K562 (cell line): Measurements from ENCODE around the gene FERMT3. TPM values are rescaled to one million over a fixed set of nuclear protein-coding genes. Genes with fewer than 3 reads are reported as not detected.

Experiments
- BRCA1 ChIP-seq, 2 experiments: fragments of 450-650 bp in 1 of 2; sonication (generic) in 1 of 2; formaldehyde crosslinking in 1 of 2; IDR thresholded peaks; 2 replicates each; pipeline versions ENCODE4 v1.5.0 to v1.6.1; 2017 to 2020; ENCODE audit warnings: mild to moderate bottlenecking in 1 of 2, missing genetic modification reagents in 1 of 2
- CHCHD3 ChIP-seq: fragments of 250-450 bp; sonication (Bioruptor Pico); IDR thresholded peaks from 2 replicates; pipeline ENCODE4 v2.1.2; 2022; ENCODE audit warnings: mild to moderate bottlenecking
- DMBX1 ChIP-seq: fragments of 250-450 bp; sonication (Bioruptor Pico); IDR thresholded peaks from 2 replicates; pipeline ENCODE4 v1.8.0; 2022; ENCODE audit warnings: inconsistent platforms, mild to moderate bottlenecking, moderate library complexity, borderline replicate concordance
- ESRRA ChIP-seq: fragments of 450-650 bp; IDR thresholded peaks from 2 replicates; pipeline ENCODE4 v1.6.1; 2014; ENCODE audit warnings: low read depth, mild to moderate bottlenecking, moderate library complexity, borderline replicate concordance
- HDAC1 ChIP-seq, 2 experiments: fragments of 450-650 bp; IDR thresholded peaks; 2 replicates each; pipeline ENCODE4 v1.6.1; 2016 to 2017; ENCODE audit warnings: inconsistent platforms in 1 of 2, mild to moderate bottlenecking in 1 of 2, moderate library complexity in 1 of 2
- MEF2A ChIP-seq: IDR thresholded peaks from 2 replicates; pipeline ENCODE4 v1.6.1; 2011; ENCODE audit warnings: low read depth, mild to moderate bottlenecking, low read length, moderate library complexity; ENCODE audit not compliant: control insufficient read depth
- MTA3 ChIP-seq: fragments of 450-650 bp; formaldehyde crosslinking; IDR thresholded peaks from 2 replicates; pipeline ENCODE4 v1.6.1; 2017; ENCODE audit warnings: mild to moderate bottlenecking, borderline replicate concordance
- SAP30 ChIP-seq: fragments of 200-600 bp; sonication (generic); IDR thresholded peaks from 2 replicates; pipeline ENCODE4 v1.6.1; 2012; ENCODE audit warnings: borderline replicate concordance, low read depth, mild to moderate bottlenecking, moderate library complexity, low read length, control low read depth, inconsistent platforms; ENCODE audit not compliant: insufficient read depth, poor library complexity, severe bottlenecking
- ZNF780A ChIP-seq: fragments of 250-450 bp; sonication (Bioruptor Pico); IDR thresholded peaks from 2 replicates; pipeline ENCODE4 v1.5.0; 2021; ENCODE audit warnings: mild to moderate bottlenecking
- polyA plus RNA-seq, 8 experiments: library from polyadenylated mRNA; depleted of rRNA in 4 of 8; stranded (reverse) in 5 of 8; unstranded in 3 of 8; fragments of >200 nt; fragmentation: Nextera tagmentation in 2 of 8; fragmentation: Illumina TruSeq in 1 of 8; extraction: Ambion mirVana in 2 of 8; extraction: Trizol in 1 of 8; gene quantifications; 2 replicates each; pipeline versions ENCODE4 v1.2.1 to v1.2.3, GENCODE V29; 2011 to 2014; ENCODE audit warnings: inconsistent platforms in 1 of 8, missing spikeins in 1 of 8
- total RNA-seq, 7 experiments: library from RNA; depleted of rRNA in 6 of 7; stranded (reverse); fragments of >200 nt in 6 of 7; fragmentation: Illumina TruSeq in 2 of 7; extraction: Trizol in 2 of 7; gene quantifications; 2 replicates each; pipeline versions ENCODE4 v1.2.1 to v1.2.3, GENCODE V29; 2011 to 2021; ENCODE audit warnings: low replicate concordance in 1 of 7
- TF ChIP-seq, protein P1 (sequence below): fragments of 250-450 bp; sonication (Bioruptor Pico); IDR thresholded peaks from 2 replicates; pipeline ENCODE4 v1.5.0; 2021; ENCODE audit warnings: mild to moderate bottlenecking, moderate library complexity
- TF ChIP-seq, protein P2 (sequence below): fragments of 450-650 bp; IDR thresholded peaks from 2 replicates; pipeline ENCODE4 v1.6.1; 2016; ENCODE audit warnings: borderline replicate concordance
- TF ChIP-seq, protein P3 (sequence below), 2 experiments: fragments of 450-650 bp; conservative IDR thresholded peaks; 2 replicates each; pipeline ENCODE4 v1.6.1; 2017; ENCODE audit warnings: mild to moderate bottlenecking in 2 of 2, moderate library complexity in 2 of 2
- TF ChIP-seq, protein P4 (sequence below), 3 experiments: fragments of 200-800 bp in 1 of 3; fragments of 250-450 bp in 1 of 3; fragments of 450-650 bp in 1 of 3; sonication (Bioruptor Pico) in 1 of 3; sonication (Bioruptor generic) in 1 of 3; formaldehyde crosslinking in 1 of 3; IDR thresholded peaks; 2 replicates each; pipeline versions ENCODE4 v1.6.1 to v1.8.0; 2016 to 2022; ENCODE audit warnings: mild to moderate bottlenecking in 2 of 3, missing genetic modification characterization in 2 of 3, missing compliant biosample characterization in 1 of 3, moderate library complexity in 1 of 3

The FERMT3 gene
- total and polyA plus RNA-seq, 9 of the 15 experiments (the other 6 are each of a cell fraction or from before 2014, with no cell fraction given) = 3.2 to 275 (median 79.7) TPM

DNA sequence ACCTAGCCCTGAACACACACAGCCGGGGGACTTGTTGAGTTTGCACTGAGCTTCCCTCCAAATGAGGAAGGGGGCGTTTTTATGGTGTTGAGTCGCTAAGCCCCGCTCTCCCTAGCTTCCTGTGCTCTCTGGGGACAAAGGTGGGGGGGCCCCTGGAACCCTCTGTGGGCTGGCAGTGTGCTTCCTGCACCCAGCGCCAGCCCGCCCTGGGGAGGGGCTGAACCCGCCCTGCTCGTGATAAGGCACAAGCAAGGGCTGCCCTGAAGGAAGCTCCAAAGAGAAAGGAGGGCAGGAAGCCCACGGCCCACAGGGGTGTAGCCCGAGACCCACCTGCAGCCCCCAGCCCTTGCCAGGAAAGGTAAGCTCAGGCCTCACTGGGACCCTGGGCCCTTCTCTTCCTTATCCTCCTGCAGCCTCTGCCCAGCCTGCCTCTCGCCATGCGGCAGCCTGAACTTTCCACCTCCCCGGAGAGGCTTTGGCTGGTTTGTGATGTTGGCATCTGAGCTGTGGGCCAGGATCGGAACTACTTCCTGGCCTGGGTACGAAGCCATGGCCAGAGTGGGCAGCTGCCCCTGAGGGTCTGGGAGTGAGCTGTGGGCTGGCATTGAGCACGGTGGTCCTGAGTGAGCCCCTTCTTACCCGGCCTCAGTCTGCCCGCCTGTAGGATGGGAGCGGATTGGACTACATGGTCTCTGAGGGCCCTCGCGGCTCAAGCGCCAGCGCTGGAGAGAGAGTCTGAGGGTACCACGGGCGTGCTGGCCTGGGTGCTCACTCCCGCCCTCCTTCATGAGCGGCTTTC lies at the start of gene FERMT3 (continued):
- TF ChIP-seq SAP30 (peak; percentile 40), MTA3 (peak; percentile 60; the same call in 1 of the 2 replicates), ESRRA (no peak), HDAC1 (IDR thresholded peaks at IDR 0.05) (no peak), BRCA1 (IDR thresholded peaks at IDR 0.05) (no peak), BRCA1 (CRISPR knock-in tag; IDR thresholded peaks at IDR 0.05) (0 out of 2 replicates have a peak, but pooled peaks have one; percentile 3), MEF2A (no peak), CHCHD3 (CRISPR knock-in tag) (no peak), ZNF780A (CRISPR knock-in tag) (no peak), DMBX1 (peak; percentile 67; the same call in 1 of the 2 replicates)
- TF ChIP-seq, protein P1, sequence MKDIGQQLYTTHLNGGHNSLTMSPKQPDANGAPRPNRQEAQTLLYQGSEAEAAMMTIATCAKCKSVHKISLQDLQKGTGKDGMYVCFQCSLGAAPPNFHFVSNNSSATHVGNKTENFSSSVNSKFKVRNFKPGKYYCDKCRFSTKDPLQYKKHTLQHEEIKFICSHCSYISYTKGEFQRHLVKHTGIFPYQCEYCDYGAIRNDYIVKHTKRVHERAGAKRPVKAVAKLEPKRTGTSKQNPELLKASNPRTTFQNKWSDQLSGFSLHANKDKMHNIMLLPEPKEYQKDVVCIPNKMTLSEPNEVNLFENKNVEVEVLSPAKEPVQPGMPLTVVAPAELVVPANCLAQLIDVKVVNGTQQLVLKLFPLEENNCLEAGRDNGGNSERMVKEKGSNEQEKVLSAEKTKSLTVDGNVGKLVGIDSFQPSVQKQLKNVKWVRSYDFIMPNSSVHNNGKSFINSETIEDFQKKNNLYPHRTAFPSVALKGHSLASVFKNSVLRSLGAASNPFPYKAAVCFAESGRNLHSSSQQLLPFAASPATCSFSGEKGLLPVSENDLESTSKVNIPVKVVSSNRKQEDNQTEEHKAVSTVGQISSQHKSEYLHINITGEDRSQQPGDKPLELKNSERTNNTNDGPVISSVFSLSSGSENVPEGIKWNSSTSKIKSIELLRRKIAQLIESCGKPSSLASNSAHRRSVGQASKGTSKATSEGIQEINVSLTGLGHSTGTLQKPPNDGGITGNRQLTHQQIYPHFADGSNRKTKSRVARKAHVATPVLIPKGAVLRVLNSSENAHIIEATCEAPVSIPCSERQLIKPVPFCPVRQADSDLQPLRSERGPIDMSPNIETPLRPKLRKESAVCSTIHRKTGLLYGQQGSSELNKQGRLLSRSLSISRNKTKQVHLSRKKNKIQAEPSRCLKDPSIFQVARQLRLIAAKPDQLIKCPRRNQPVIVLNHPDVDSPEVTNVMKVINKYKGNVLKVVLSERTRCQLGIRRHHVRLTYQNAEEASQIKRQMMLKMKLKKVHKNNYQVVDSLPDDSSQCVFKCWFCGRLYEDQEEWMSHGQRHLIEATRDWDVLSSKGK (CRISPR knock-in tag) = no peak
- TF ChIP-seq, protein P2, sequence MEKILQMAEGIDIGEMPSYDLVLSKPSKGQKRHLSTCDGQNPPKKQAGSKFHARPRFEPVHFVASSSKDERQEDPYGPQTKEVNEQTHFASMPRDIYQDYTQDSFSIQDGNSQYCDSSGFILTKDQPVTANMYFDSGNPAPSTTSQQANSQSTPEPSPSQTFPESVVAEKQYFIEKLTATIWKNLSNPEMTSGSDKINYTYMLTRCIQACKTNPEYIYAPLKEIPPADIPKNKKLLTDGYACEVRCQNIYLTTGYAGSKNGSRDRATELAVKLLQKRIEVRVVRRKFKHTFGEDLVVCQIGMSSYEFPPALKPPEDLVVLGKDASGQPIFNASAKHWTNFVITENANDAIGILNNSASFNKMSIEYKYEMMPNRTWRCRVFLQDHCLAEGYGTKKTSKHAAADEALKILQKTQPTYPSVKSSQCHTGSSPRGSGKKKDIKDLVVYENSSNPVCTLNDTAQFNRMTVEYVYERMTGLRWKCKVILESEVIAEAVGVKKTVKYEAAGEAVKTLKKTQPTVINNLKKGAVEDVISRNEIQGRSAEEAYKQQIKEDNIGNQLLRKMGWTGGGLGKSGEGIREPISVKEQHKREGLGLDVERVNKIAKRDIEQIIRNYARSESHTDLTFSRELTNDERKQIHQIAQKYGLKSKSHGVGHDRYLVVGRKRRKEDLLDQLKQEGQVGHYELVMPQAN = no peak
- TF ChIP-seq, protein P3, sequence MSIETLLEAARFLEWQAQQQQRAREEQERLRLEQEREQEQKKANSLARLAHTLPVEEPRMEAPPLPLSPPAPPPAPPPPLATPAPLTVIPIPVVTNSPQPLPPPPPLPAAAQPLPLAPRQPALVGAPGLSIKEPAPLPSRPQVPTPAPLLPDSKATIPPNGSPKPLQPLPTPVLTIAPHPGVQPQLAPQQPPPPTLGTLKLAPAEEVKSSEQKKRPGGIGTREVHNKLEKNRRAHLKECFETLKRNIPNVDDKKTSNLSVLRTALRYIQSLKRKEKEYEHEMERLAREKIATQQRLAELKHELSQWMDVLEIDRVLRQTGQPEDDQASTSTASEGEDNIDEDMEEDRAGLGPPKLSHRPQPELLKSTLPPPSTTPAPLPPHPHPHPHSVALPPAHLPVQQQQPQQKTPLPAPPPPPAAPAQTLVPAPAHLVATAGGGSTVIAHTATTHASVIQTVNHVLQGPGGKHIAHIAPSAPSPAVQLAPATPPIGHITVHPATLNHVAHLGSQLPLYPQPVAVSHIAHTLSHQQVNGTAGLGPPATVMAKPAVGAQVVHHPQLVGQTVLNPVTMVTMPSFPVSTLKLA (conservative IDR thresholded peaks at IDR 0.05) = peak; percentile 42 to 61; a peak in 2 of 4 replicates
- TF ChIP-seq, protein P4, sequence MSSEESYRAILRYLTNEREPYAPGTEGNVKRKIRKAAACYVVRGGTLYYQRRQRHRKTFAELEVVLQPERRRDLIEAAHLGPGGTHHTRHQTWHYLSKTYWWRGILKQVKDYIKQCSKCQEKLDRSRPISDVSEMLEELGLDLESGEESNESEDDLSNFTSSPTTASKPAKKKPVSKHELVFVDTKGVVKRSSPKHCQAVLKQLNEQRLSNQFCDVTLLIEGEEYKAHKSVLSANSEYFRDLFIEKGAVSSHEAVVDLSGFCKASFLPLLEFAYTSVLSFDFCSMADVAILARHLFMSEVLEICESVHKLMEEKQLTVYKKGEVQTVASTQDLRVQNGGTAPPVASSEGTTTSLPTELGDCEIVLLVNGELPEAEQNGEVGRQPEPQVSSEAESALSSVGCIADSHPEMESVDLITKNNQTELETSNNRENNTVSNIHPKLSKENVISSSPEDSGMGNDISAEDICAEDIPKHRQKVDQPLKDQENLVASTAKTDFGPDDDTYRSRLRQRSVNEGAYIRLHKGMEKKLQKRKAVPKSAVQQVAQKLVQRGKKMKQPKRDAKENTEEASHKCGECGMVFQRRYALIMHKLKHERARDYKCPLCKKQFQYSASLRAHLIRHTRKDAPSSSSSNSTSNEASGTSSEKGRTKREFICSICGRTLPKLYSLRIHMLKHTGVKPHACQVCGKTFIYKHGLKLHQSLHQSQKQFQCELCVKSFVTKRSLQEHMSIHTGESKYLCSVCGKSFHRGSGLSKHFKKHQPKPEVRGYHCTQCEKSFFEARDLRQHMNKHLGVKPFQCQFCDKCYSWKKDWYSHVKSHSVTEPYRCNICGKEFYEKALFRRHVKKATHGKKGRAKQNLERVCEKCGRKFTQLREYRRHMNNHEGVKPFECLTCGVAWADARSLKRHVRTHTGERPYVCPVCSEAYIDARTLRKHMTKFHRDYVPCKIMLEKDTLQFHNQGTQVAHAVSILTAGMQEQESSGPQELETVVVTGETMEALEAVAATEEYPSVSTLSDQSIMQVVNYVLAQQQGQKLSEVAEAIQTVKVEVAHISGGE (CRISPR knock-in tag; IDR thresholded peaks at IDR 0.05) = 0 out of 6 replicates have a peak, but pooled peaks of 1 of the 3 experiments have one; percentile 18
